Measurements from ENCODE around the gene L3HYPDH. TPM values are rescaled to one million over a fixed set of nuclear protein-coding genes. Genes with fewer than 3 reads are reported as not detected.

Gene L3HYPDH
- total RNA-seq, 1 donor from 2014 or later: 20.1 TPM

- DNase-seq (ENCODE audit: low spot score, unreplicated experiment): no peak
- H3K4me3 Mint-ChIP-seq (ENCODE audit: low read depth): no peak overlapping the region
- no peaks in the 10 kb centered on the region for H3K36me3 Mint-ChIP-seq (ENCODE audit: insufficient read depth)
- TF ChIP-seq, protein P1, sequence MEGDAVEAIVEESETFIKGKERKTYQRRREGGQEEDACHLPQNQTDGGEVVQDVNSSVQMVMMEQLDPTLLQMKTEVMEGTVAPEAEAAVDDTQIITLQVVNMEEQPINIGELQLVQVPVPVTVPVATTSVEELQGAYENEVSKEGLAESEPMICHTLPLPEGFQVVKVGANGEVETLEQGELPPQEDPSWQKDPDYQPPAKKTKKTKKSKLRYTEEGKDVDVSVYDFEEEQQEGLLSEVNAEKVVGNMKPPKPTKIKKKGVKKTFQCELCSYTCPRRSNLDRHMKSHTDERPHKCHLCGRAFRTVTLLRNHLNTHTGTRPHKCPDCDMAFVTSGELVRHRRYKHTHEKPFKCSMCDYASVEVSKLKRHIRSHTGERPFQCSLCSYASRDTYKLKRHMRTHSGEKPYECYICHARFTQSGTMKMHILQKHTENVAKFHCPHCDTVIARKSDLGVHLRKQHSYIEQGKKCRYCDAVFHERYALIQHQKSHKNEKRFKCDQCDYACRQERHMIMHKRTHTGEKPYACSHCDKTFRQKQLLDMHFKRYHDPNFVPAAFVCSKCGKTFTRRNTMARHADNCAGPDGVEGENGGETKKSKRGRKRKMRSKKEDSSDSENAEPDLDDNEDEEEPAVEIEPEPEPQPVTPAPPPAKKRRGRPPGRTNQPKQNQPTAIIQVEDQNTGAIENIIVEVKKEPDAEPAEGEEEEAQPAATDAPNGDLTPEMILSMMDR (IDR thresholded peaks at IDR 0.05; ENCODE audit: unreplicated experiment): no peak
- H3K4me1 Mint-ChIP-seq (ENCODE audit: low read depth): peaks cover 23% of the 10 kb centered on the region
- no peak overlapping the region for H3K27ac Mint-ChIP-seq
- no peaks in the 10 kb centered on the region for H3K9me3 Mint-ChIP-seq (ENCODE audit: low read depth)
- H3K27me3 Mint-ChIP-seq: no peaks in the 10 kb centered on the region
These were observed 4.0 kb downstream of the L3HYPDH start for GRCh38 chr14:59480166-59480565.

DNA sequence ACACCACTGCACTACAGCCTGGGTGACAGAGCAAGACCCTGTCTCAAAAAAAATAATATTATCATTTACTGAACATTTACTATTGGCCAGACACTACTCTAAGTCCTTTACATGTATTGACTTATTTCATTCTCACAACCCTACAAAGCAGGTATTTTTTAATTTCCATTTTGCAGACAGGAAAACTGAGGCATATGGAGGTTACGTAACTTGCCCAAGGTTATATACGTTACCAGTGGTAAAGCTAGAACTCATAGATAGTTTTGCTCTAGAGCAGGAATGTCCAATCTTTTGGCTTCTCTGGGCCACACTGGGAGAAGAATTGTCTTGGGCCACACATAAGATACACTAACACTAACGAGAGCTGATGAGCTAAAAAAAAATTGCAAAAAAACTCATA is 5.7 kb downstream of the L3HYPDH start:
- no peak overlapping the region for H3K27ac Mint-ChIP-seq
- no peaks in the 10 kb centered on the region for H3K27me3 Mint-ChIP-seq
- no peak for DNase-seq (ENCODE audit: low spot score, unreplicated experiment)
- H3K36me3 Mint-ChIP-seq (ENCODE audit: insufficient read depth): no peaks in the 10 kb centered on the region
- peaks cover 22% of the 10 kb centered on the region for H3K4me1 Mint-ChIP-seq (ENCODE audit: low read depth)
- TF ChIP-seq, protein P1 (IDR thresholded peaks at IDR 0.05; ENCODE audit: unreplicated experiment): no peak
- no peaks in the 10 kb centered on the region for H3K9me3 Mint-ChIP-seq (ENCODE audit: low read depth)
- H3K4me3 Mint-ChIP-seq (ENCODE audit: low read depth): no peak overlapping the region

DNA sequence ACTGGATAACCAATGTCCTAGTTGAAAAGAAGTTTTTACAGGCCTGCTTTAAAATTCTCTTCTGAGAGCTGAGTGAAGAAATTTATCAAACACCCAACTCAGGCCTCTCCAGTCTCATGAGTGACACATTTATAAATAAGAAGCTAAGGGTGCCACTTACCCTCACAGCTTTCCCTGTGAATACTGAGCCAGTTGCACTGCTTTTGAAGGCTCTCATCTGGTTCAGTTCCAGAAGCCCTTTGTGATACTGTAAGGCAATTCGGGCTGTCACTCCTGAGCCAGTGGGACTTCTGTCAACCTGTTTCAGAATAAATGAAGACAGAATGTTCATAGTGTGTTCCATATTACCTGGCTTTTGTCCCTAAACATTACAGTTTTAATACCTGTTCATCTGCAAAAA is 8.5 kb downstream of the L3HYPDH start:
- TF ChIP-seq, protein P1 (IDR thresholded peaks at IDR 0.05; ENCODE audit: unreplicated experiment): no peak
- no peaks in the 10 kb centered on the region for H3K9me3 Mint-ChIP-seq (ENCODE audit: low read depth)
- no peak overlapping the region for H3K4me3 Mint-ChIP-seq (ENCODE audit: low read depth)
- peaks cover 6% of the 10 kb centered on the region for H3K4me1 Mint-ChIP-seq (ENCODE audit: low read depth)
- H3K27me3 Mint-ChIP-seq: no peaks in the 10 kb centered on the region
- no peaks in the 10 kb centered on the region for H3K36me3 Mint-ChIP-seq (ENCODE audit: insufficient read depth)
- DNase-seq (ENCODE audit: low spot score, unreplicated experiment): no peak
- H3K27ac Mint-ChIP-seq: no peak overlapping the region

DNA sequence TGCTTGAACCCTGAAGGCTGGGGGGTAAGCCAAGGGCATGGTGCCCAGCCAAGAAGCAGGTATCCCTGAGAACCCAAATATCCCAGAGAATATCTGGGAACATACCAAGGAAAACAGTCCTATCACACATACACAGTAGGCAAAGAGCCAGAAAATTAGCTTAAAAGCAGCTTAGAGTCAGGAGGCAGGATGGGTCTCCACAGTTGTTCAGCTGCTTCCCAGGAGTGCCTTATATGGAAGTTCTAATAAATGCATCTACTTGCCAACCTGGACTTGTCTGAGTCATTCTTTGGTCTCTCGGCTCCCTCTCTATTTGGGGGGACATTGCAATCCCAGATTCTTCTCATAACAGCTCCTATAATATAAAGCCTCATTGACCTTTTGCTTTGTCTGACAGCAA is 10.0 kb downstream of the L3HYPDH start:
- H3K36me3 Mint-ChIP-seq (ENCODE audit: insufficient read depth): no peaks in the 10 kb centered on the region
- H3K4me1 Mint-ChIP-seq (ENCODE audit: low read depth): no peaks in the 10 kb centered on the region
- H3K27ac Mint-ChIP-seq: peak overlapping the region; percentile 81
- TF ChIP-seq, protein P1 (IDR thresholded peaks at IDR 0.05; ENCODE audit: unreplicated experiment): no peak
- no peak for DNase-seq (ENCODE audit: low spot score, unreplicated experiment)
- H3K9me3 Mint-ChIP-seq (ENCODE audit: low read depth): no peaks in the 10 kb centered on the region
- H3K4me3 Mint-ChIP-seq (ENCODE audit: low read depth): no peak overlapping the region
- H3K27me3 Mint-ChIP-seq: no peaks in the 10 kb centered on the region

DNA sequence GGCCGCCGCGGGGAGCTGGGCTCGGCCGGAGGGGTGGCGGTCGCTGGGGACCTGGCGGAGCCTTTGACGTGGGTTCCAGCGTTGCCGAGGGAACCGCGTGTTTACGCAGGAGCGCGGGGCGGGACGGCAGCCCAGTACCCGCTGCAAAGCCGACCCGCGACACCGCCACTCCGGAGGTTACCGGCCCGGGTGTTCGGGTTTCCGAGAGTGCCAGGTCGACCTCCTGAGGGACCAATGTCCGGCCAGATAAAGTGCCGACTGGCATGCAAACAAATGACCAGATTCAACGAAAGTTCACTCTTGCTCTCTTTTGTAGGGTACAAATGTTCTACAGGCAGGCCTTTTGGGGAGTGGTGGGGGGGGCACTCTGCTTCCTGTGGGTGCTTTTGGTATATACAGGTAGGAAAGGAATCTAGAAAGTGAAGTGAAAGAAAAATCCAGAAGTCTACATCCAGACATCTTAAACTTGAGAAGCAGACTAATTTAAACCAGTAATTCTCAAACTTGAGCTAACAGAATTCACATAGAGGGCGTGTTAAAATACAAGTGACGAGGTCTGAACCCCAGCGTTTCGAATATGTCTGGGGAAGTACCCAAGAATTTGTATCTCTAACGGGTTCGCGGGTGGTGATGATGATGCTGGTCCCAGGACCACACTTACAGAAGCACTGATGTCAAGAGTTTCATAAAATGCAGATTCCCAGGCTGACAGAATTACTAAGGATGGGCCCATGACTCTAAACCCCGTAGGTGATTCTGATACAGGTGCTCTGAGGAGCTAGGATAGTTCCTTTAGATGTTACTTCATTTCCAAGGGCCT is 18.7 kb downstream of the L3HYPDH start, which contains the start of gene GPR135:
Gene GPR135 (minus strand): TSS at position 65 of the 820 bp plus-strand sequence. CDS start 154 bp downstream, outside the sequence.
- Mint-ChIP-seq H3K9me3 (ENCODE audit: low read depth) (no peaks in the 10 kb centered on the region), H3K27ac (peak within 1 kb of the TSS; percentile 75), H3K4me3 (ENCODE audit: low read depth) (peak within 1 kb of the TSS; percentile 78), H3K36me3 (ENCODE audit: insufficient read depth) (peaks cover 7% of the 10 kb centered on the region), H3K27me3 (peaks cover 22% of the 10 kb centered on the region), H3K4me1 (ENCODE audit: low read depth) (peaks cover 4% of the 10 kb centered on the region)
- DNase-seq (ENCODE audit: low spot score, unreplicated experiment): no peak
- TF ChIP-seq, protein P1 (IDR thresholded peaks at IDR 0.05; ENCODE audit: unreplicated experiment): no peak
